H7 (cell line): ENCODE measurements around the gene EDEM1. TPM values are rescaled to one million over a fixed set of nuclear protein-coding genes. Genes with fewer than 3 reads are reported as not detected.

Experiments used
- DNase-seq: peaks from one replicate; pipeline ENCODE4 v3.0.0; 2012
- H3K27me3 ChIP-seq: 2 replicates; pipeline ENCODE4 v1.6.0; 2011; ENCODE audit warnings: mild to moderate bottlenecking, low read length; ENCODE audit not compliant: control insufficient read depth, insufficient read depth
- H3K36me3 ChIP-seq: replicated peaks from 2 replicates; pipeline ENCODE4 v1.5.1; 2011; ENCODE audit warnings: low read length; ENCODE audit not compliant: control insufficient read depth, insufficient read depth
- H3K4me3 ChIP-seq: 2 replicates; pipeline ENCODE4 v1.5.1; 2011; ENCODE audit warnings: low read depth, mild to moderate bottlenecking, control low read depth, low read length, moderate library complexity; ENCODE audit not compliant: insufficient read depth
- total RNA-seq: library from RNA; depleted of rRNA; stranded (reverse); fragments of >200 nt; shearing (Covaris generic); gene quantifications from 2 replicates; pipeline ENCODE4 v1.2.3, GENCODE V29; 2014

The EDEM1 gene
- total RNA-seq, 1 experiment from 2014 or later, result 13.2 TPM

DNA sequence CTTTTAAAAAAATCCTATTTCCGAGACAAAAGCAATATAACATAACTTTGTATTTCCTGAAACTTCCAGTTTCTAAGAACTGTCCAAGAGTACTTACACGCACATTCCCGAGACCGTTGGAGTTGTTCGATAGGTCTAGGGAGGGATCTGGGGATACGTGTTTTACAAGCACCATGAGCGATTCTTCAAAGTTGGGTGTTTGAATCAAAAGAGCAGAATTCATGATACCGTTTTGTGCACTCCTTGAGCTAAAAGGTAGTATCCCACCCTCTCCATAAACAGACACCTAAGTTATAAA lies 700 bp upstream of the EDEM1 start:
- peak; percentile 31 for DNase-seq
- peak overlapping the region; percentile 63 for H3K4me3 ChIP-seq
- peaks cover 2% of the 10 kb centered on the region; the same call in 1 of the 2 replicates for H3K27me3 ChIP-seq
- H3K36me3 ChIP-seq, result no peaks in the 10 kb centered on the region

DNA sequence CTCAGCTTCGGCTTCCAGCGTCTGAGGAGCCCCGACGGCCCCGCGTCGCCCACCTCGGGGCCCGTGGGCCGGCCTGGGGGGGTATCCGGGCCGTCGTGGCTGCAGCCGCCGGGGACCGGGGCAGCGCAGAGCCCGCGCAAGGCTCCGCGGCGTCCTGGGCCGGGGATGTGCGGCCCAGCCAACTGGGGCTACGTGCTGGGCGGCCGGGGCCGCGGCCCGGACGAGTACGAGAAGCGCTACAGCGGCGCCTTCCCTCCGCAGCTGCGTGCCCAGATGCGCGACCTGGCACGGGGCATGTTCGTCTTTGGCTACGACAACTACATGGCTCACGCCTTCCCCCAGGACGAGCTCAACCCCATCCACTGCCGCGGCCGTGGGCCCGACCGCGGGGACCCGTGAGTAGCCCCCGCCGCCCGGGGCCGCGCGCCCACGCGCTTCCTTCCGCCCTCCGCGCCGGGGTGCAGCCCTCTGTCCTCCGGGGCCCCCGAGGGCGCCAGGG lies 462 bp downstream of the EDEM1 start:
- H3K4me3 ChIP-seq, result peak overlapping the region; percentile 94
- H3K27me3 ChIP-seq, result peaks cover 2% of the 10 kb centered on the region; the same call in 1 of the 2 replicates
- no peaks in the 10 kb centered on the region for H3K36me3 ChIP-seq
- DNase-seq, result peak; percentile 77

DNA sequence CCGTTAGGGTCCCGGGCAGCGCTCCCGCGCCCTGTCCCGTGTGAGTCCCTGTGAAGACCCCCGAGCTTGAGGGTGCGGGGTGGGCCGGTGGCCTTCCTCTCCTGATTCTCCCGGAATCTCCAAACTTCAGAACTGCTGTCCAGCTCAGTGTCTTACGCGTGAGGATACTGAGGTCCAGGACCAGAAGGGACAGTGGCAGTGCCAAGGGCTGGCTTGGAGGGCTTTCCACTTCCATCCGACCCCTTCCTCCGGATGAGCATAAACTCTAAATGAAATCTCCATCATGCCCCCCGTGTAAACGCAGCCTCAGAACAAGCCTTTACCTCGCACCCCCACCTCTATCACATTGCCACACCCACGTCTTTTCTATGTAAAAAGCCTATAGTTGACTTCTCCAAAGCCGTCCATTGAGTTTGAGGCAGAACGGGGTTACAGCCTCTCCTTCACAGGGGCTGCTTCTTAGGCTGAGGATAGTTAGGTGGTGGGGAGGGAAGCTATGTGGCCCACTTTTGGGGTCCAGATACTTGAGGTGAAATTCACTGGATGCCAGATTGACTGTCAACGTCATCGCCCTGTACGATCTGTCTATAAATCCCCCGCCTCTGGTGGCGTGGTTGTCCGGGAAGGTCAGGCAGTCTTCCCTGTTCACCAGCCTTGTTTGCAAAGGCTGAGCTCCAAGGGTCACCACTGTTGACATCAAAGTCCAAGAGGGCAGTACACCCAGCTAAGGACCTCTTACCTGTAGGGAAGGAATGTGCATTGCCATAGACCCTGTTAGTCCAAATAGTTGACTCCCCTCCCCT lies 1.1 kb downstream of the EDEM1 start:
- Histone ChIP-seq H3K27me3 (peaks cover 2% of the 10 kb centered on the region; the same call in 1 of the 2 replicates), H3K4me3 (peak overlapping the region; percentile 94), H3K36me3 (no peaks in the 10 kb centered on the region; the same call in 1 of the 2 replicates)
- peak; percentile 37 for DNase-seq

DNA sequence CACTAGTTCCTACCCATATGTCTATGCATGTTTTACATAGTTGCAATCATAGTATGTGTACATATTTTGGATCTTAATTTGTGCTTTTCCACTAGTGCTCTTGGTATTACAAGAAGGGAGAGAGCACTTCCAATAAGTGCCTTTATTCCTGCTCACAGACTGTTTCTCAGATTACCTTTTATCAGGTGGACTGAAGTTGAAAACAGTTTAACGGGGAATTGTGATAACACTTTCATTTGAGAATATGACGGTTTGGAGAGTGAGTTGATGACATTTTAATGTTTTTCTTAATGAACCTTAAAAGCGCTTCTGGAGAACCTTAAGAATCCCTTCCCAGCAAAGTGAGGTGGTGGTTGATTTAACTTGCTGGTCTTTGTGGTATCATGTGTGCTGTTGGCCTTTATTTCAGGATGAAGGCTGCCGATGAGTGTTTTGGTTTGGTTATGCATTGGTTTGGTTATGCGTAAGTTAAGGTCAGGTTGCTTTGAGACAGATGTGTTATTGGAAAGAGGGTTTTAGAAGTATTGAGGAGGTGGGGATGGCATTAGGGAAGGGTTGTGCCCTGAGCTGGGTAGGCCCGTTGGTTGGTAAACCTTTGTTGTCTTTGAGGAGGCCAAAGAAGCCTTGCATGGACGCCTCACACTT lies 2.8 kb downstream of the EDEM1 start:
- no peak overlapping the region for H3K4me3 ChIP-seq
- DNase-seq, result no peak
- peaks cover 2% of the 10 kb centered on the region for H3K36me3 ChIP-seq

DNA sequence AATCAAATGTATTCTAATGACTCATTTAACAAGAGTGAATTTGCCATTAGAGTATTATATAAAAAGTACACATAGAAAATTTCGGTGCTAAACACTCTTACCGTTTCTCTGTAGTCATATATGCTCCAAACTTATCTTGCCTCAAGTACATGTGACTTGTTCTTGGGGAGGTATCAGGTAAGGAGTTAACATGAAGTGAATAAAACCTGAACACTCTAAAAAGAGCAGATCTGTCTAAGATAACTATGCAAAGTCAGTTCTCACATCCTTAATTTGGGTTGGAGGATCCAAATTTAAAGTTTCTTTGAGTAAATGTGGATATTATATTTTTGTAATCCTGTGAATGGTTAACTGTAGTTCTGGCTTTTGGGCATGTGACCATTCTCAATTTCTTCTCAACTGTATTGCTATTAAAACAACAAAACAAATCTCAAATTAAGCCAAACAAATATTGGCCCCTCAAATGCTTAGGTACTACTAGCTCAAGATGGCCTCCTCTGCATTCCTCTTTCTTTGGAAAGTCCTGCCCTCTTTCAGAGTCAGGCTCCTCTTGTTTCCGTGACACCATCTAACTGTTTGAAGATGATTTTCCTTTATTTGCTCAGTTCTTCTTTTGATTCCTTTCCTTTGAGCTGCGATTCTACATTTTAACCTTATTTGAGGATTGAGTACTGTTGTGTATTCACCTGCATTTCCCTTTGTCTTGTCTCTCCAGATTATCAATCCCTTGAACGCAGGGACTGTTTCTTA lies 4.2 kb downstream of the EDEM1 start:
- no peak overlapping the region for H3K4me3 ChIP-seq
- no peak for DNase-seq
- peaks cover 2% of the 10 kb centered on the region for H3K36me3 ChIP-seq
- H3K27me3 ChIP-seq, result peaks cover 2% of the 10 kb centered on the region; the same call in 1 of the 2 replicates

More for the DNA sequence above, 2.8 kb downstream of the EDEM1 start:
- H3K27me3 ChIP-seq, result peaks cover 2% of the 10 kb centered on the region; the same call in 1 of the 2 replicates

DNA sequence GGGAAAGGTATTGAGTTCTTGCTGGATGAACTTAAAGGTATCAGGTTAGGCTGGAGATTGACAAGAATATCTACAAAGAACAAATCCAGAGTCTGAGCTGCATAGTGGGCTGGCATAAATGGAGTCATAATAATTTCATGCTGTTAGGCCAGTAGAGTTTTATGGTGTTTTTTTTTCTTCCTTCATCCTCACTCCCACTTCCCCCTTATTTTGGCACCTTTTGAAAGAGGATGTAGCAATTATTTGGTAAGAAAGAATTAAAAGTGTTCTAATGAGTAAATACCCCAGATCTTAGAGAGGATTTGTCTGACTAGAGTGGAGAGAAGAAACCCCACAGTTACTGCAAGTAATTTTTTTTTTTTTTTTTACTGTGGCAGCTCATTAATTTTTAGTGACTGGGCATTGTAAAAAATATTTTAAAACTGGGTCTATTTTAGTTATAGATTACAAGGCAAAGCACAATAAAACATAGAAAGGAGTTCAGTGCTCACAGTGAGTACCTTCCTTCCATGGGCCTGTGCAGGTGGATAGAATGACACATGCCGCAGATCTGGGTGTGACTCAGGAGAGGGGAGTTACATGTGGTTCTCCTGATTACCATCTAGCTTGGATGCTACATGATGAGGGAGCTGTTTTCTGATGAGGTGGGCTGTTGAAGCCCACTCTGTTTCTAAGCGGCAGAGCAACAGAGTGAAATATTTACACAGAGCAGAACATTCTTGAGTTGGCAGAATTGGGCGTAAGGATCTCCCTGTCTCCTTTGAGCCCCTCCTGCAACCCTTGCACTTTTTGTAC lies 5.3 kb downstream of the EDEM1 start:
- H3K36me3 ChIP-seq, result peaks cover 2% of the 10 kb centered on the region
- H3K27me3 ChIP-seq, result peaks cover 2% of the 10 kb centered on the region; the same call in 1 of the 2 replicates
- DNase-seq, result no peak
- no peak overlapping the region for H3K4me3 ChIP-seq

DNA sequence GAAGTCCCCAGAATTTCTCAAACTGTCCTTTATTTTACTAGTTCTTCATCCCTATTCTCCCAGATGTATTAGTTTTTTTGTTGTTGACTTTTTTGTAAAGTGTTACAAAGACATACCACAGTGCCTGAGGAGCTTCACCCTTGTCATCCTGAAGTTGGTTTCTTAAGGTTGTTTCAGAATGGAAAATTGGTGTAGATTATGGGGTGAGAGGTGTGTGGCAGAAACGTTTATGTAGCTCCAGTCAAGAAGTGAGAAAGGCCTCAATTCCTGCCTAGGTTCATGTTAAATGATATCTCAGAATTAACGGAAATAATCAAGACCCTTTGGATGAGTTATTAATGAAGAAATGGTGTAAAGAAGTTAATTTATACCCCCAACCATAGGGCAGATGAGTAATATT lies 6.8 kb downstream of the EDEM1 start:
- H3K36me3 ChIP-seq, result peaks cover 2% of the 10 kb centered on the region
- no peak overlapping the region for H3K4me3 ChIP-seq
- no peaks in the 10 kb centered on the region for H3K27me3 ChIP-seq
- no peak for DNase-seq

DNA sequence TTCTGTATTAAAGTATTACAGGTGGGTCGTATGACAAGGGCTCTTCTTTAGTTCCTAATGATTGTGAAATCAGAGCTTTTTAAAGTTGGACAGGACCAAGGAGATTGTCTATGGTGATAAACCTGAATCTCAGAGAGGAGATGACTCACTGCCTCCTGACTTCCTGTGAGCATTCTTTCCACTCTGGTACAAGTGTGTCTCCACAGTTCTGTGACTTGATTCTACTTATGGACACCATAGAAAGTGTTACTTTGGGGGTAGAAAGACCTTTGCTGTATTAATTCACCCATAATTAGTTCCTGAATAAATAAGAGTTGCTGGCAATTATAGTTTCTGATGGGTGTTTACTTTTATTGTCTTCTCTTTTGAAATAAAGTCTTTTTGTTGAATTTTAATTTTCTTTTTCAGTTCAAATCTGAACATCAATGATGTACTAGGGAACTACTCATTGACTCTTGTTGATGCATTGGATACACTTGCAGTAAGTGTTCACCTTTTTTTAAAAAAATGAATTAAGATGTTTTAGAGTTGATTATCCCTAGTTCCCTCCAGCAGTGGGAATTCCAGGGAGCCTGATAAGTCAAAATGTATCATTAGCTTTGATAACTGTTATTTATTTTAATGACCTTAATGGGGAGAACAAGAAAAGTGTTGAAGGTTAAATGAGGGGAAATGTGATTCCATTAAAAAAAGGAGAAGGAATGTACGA lies 7.4 kb downstream of the EDEM1 start:
- Histone ChIP-seq H3K27me3 (no peaks in the 10 kb centered on the region), H3K36me3 (peaks cover 2% of the 10 kb centered on the region), H3K4me3 (no peak overlapping the region)
- no peak for DNase-seq

DNA sequence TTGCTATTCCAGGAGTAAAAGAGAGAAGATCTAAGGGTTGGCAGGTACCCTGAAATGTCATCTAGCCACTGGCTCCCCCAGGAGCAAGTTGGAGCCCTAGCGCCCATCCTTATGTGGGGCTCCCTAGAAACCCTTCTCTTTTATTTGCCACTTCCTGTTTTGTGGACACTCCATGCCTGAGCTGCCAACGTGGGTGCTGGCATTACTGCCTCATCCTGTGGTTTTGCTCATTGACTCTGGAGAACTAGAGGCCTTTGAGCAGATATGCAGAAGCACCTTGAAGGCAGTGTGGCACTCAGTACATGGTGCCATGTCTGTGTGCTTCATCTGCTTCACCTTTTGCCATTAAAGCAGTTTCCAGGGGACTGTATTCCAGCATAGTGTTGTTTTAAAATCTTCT lies 8.1 kb downstream of the EDEM1 start:
- Histone ChIP-seq H3K27me3 (no peaks in the 10 kb centered on the region), H3K36me3 (peaks cover 2% of the 10 kb centered on the region), H3K4me3 (no peak overlapping the region)
- no peak for DNase-seq

DNA sequence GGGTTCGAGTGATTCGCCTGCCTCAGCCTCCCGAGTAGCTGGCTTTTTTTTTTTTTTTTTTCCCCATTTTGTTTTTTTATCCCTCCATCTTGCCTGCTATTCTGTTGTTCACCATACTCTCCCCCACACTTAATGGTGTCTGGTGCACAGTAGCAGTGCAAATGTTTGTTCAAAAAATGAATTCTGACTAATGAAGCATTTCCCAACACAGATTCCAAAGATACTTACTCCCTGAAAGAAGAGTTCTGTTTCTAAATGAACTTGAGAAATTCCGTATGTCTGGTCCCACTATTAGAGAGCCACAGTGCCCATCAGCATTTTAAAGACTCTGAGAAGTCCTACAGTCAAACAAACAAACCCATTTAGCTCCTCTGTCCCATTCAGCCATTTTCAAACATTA lies 9.5 kb downstream of the EDEM1 start:
- Histone ChIP-seq H3K27me3 (no peaks in the 10 kb centered on the region), H3K4me3 (no peak overlapping the region), H3K36me3 (peaks cover 2% of the 10 kb centered on the region)
- DNase-seq, result no peak

DNA sequence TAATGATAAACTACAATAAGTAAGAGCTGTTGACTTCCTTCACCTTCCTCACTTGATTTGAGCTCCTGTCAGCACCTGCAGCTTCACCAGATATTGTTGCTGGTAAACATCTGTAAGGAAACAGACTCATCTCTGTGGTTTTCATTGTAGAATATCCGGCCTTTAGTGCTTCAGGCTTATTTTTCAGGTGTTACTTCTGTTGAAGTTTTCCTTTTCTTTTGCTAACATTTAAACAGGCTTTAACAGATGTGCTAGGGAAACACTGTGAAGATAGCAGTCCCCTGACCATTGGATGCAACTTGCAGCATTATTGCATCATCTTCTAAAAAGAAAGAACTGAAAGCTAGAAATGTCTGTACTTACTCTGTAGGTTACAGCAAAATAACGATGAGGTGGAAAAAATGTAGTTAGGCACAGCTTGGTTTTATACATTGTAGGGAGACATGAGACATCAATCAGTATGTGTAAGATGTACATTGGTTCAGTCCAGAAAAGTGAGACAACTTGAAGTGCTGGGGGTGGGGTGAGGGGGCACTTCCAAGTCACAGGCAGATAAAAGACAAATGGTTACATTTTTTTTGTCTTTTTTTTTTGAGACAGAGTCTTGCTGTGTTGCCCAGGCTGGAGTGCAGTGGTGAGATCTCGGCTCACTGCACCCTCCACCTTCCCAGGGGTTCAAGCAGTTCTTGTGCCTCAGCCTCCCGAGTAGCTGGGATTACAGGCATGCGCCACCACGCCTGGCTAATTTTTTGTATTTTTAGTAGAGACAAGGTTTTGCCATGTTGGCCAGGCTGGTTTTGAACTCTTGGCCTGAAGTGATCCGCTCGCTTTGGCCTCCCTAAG lies 10.2 kb downstream of the EDEM1 start:
- Histone ChIP-seq H3K27me3 (no peaks in the 10 kb centered on the region), H3K36me3 (peaks cover 4% of the 10 kb centered on the region), H3K4me3 (no peak overlapping the region)
- no peak for DNase-seq

DNA sequence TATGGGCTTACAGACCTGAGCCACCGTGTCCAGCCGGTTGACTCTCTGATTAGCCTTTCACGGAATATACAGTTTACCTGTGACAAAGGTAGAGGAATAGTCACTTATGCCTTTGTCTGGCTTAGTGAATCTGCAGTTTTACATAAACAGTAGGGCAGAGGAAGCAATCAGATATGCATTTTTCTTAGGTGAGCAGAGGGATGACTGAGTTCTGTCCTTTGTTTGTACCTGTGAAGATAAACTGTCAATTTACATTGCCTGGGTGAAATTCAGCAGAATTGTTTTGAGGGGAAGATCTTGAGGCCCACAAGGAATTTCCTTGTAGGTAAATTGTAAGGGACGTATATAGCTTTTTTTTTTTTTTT lies 10.8 kb downstream of the EDEM1 start:
- DNase-seq, result no peak
- no peaks in the 10 kb centered on the region for H3K27me3 ChIP-seq
- no peak overlapping the region for H3K4me3 ChIP-seq
- H3K36me3 ChIP-seq, result peaks cover 6% of the 10 kb centered on the region
